GM21526 (cell line): ENCODE measurements around the gene FAM3B.

Experiments used
- ATAC-seq: cut with Tn5 transposase; IDR thresholded peaks from one replicate; pipeline ENCODE4 v1.9.1; 2021; ENCODE audit warnings: moderate library complexity; ENCODE audit not compliant: unreplicated experiment, low FRiP score

The FAM3B gene

DNA sequence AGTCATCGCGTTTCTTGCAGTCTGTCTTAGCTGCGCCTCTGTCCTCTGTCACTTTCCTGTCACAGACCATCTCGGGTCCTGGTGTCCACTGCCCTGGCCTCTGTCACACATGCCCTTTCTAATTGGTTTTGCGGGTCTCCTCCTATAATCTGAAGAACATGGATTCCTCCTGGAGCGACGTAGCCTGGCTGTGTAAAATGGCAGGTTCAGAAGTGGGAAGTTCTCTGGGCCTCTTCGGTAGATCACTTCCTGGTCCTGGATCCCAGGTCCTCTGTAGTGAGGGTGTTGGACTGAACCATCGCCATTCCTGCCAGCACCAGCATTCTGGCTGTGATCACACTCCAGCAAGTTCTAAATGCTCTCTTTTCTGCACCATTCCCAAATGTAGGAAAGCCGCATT is 857 bp downstream of the FAM3B start:
- ATAC-seq: no peak

DNA sequence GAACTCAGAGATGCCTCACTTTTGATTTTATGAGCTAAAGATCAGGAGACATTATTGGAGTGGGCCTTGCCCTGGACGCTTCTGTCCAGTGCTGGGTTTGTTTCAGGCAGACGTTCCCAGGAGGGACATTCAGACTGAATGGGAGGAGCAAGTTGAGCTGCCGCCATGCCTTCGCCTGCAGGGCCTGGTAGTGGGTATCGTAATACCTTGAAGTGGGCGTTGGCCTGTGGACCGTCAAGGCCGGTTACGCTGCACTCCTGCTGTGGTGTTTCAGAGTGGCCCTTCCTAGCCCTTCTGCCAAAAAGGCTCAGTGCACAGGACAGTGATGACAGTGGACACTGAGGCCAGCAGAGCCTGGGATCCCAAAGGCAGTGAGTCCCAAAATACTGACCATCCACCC is 1.6 kb downstream of the FAM3B start:
- ATAC-seq: no peak

DNA sequence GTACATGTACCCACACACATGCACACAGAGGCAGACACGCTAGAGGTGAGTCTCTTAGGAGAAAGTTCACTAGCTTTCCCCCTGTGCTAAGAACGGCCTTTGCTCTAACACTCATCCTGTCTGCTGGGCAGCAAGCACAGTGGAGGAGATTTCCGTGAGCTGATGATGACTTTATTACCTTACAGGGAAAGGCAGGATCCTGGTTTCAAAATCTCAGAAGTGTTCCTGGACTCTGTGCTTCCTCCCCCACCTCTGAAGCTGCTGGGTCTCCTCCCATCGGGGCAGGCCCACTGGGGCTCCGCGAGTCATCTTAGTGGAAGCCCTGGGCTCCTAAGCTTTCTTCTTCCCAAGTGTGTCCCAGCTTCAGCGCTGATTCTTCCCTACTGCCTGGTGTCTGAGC is 2.7 kb downstream of the FAM3B start:
- ATAC-seq: no peak

DNA sequence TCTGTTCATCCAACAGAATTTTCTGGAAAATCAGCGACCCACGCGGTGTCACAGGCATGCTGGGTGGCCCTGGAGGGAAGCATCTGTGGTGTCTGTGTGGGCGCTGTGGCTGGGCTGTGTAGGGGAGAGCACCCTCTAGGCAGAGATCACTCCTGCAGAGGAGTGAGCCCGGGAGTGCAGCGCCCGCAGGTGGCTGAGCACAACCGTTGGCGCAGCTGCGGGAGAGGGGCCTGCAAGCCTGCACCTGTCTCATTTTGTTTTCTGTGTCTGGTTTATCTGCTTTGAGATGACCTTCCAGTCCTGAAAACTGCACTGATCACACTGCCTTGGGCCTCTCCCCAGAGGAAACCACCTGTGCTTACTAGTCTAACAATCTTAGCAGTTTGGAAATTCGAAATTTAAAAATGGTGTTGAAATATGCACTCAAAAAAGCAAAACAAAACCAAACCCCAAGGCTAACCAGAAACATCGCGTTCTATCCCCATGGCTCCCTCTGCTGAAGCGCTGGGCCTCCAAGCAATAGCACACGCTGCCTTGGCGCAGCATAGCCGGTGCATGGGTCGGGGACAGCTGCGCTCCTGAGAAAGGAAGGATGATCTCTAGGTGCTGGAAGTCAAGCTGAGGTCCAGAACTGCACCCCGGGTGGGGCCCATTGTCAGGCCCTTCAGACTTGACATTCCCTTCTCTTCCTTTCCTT is 4.8 kb downstream of the FAM3B start:
- no peak for ATAC-seq

DNA sequence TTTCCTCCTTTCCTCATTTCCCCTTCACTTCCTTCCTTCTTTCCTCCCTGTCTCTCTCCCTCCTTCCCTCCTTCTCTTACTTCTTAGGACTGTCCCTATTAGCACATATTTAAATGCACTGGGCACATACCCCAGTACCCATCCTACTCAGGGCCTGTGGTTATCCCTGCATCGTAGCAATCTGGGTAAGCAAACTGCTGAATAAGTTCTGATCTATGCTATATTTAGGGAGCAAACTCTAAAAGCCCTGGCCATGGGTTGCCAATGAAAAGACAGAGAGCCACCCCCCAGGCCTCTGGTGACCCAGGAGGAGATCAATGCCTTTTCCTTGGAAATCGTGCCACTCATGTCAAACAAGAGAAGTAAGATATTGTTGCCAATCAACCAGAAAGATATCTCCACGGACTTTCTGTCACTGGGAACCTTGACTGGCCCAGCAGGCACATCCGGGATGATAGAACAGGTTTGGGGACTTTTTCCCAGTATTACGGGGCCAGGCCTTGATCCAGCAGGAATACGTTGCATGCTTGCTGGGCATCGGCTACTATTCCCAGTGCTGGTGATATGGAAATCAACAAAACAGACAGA is 5.4 kb downstream of the FAM3B start:
- no peak for ATAC-seq

DNA sequence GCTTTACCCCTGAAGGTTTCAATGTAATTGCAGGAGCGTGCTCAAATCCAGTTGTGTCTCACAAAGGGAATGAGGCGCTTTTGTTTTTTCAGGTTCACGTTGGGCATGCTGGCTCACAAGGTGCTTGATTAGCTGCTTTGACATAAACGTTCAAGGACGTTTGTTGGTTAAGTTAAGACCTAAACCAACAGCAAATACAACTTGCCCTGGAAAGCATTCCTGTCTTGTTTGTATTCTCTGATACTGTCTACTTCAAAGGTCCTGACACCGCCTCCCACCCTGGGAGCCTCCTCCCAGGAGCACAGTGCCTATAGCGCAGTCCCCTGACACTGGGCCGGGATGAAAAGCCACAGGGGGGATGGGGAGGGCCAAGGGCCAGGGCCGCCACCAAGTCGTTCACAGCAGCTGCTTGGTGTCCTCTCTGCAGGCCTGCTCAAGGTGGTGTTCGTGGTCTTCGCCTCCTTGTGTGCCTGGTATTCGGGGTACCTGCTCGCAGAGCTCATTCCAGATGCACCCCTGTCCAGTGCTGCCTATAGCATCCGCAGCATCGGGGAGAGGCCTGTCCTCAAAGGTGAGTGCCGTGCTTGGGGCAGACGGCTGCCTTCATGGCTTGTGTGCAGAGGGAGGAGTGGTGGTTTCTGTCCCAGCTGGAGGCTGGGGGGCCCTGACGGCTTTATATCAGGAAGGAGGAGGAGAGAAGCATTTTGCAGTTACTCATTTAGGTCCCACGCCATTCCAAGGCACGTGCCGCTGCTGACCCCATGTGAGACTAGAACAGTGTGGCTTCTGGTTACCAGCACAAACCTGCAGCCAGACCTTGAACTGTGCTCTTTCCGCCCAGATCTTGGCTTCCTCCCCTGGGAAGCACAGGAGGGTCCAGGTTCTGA is 6.1 kb downstream of the FAM3B start:
- ATAC-seq: no peak

DNA sequence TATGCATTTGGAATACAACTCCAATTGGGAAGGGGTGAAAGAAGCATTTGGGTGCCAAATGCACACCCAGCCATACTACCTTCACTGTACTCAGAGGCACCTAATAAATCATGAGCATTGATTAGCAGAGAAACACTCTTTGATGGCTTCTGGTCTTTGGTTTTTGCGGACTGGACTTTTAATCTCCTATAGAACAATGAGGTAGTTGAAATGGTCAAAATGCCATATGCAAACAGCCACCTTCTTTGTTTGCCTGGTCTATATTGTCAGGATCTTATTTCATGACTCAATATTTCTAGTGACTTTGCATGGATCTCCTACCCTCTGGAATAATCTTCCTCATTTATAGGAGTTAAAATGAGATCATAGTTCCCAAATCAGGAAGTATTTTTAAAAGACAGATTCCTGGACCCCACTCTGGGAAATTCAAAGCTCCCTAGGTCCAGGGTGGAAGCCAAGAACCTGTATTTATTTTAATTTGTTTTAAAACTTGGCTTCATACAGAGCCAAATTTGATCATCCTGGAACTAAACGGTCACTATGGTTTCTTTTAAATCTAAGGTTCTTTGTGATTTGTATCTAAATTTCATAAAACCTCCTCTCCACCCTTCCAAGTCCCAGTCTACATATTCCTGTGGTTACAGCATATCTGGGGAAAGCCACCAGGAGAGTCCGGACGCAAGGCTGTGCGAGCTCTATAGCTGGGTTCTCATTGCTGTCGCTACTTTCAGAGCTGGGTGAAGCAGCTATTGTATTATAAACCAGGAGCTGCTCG is 8.7 kb downstream of the FAM3B start:
- no peak for ATAC-seq

DNA sequence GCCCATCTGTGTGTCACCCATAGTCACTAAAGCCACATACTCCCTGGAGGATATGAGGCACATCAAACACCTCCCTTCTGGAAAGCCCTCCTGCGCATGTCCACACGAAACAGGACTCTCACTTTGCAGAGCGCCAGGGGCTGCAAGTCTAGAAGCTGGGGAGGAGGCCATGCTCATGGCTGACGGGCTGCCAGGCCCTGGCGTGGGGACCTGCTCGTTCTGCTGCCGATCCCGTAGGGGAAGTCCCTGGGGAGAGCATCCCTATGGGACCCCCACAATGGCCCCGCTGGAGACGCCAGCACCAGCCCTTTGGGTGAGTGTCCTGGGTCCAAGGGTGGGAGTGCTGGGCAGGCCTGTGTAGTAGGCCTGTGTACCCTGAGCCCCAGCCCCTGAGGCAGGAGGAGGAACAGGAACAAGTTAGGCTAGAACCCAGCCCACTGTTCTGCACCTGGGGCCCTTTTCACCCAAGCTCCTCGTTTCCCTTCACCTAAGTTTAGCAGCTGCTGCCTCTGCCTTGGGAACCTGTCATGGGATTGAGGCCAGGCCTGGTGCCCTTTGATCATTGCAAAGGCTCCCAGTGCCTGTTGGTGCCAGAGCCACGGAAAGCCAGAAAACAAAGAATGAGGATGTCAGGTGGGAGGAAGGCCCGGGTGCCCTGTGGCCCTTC is 9.9 kb downstream of the FAM3B start:
- ATAC-seq: no peak

DNA sequence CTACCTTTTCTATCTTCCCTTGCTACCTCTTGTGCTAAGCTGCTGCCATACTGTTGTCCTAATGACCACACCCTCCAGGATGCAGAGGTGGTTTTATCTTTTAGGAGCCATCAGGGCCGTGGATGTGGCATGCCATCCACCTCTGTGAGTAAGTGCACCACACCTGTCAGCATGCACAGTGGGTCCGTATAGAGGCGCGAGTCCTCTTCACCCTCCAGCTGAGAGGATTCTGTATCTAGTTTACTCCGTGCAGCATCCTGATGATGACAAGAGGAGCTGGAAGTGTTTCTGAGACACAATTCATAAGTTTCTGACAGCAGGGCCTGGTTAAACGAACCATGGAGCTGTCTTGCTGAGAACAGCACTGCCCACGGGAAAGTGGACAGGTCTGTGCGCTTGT is 11.2 kb downstream of the FAM3B start:
- ATAC-seq: no peak

DNA sequence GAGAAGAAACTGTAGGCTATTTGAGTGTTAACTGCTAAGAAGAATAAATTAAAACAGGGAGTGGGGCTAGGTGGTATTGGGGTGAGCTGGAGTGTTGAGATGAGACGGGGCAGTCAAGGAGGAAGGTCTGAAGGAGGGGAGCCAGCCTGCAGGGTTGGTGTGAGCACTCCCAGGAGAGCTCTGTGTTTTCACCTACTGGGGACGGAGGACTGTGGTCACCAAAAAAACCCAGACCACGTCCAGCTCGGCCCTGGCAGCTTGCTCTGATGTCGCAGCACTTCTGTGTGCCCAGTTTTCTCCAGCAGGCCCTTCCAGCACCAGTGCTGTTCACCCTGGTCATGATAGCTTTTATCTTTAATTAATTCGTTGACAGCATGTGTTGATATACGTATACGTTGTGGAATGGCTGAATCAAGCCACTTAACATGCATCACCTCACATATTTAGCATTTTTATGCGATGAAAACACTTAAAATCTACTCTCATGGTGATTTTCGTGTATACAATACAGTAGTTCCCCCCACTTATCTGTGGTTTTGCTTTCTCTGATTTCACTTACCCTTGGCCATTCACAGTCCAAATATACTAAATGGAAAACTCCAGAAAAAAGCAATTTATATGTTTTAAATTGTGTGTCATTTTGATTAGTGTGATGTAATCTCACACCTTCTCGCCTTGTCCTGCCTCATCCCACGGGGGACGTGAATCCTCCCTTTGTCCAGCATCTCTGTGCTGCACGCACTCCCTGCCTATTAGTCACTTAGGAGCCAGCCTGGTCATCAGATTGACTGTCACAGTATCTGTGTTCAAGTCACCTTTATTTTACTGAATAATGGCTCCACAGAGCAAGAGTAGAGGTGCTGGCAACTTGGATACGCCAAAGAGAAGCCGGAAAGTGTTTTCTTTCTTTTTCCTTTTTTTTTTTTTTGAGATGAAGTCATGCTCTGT is 12.3 kb downstream of the FAM3B start:
- no peak for ATAC-seq

DNA sequence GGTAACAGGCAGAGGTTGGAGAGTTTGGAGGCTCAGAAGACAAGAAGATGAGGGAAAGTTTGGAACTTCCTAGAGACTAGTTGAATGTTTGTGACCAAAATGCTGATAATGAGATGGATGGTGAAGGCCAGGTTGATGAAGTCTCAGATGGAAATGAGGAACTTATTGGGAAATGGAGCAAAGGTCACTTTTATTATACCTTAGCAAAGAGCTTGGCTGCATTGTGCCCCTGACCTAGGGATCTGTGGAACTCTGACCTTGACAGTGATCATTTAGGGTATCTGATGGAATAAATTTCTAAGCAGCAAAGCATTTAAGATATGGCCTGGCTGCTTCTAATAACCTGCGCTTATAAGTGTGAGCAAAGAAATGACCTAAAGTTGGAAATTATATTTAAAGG is 17.2 kb downstream of the FAM3B start:
- no peak for ATAC-seq

DNA sequence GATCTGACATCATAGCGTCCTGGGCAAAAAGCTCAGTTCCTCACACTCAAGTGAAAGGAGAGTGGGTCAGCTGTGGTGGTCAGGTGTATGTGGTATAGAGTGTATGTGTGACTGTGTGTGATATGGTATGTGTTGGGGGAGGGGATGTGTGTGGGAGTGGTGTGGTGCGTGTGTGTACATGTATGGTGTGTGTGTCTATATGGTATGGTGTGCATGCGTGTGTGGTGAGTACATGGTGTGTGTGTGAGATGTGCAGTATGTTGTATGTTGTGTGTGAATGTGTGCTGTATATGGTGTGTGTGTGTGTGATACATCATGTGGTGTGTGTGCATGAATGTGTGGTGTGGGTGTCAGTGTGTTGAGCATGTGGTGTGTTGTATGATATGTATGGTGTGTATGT is 20.9 kb downstream of the FAM3B start:
- ATAC-seq: no peak

DNA sequence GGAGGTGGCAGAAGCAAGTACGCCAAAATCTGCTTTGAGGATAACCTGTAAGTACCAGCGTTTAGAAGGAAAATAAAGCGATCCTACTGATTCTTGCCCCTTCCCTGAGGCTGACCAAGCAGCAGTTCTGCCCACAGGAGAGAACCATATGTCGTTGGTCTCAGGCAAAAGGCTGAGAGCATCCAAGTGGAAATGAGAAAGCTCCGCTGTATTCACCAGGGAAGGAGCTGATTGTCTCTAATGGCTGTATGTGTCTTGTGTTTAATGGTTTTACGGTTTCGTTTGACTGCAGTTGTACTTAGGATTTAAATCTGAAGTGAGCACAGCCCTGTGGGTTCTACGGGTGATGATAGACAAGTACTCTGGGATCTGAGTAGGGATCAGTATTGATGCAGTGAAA is 21.9 kb downstream of the FAM3B start:
- ATAC-seq: no peak

DNA sequence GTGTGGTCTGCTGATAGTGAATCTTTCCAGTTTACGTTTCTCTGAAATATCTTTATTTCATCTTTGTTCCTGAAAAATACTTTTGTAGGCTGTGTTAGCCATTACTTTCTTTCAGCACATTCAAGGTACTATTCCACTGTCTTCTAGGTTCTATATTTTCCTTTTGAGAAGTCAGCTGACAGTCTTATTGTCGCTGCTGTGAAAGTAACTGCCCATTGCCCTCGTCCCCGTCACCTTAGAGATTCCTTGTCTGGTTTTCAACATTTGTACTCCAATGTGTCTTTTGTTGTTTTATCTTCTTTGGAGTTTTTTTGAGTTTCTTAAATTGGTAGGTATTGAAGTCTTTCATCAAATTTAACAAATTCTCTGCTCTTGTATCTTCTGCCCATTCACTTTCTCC is 25.4 kb downstream of the FAM3B start:
- no peak for ATAC-seq

DNA sequence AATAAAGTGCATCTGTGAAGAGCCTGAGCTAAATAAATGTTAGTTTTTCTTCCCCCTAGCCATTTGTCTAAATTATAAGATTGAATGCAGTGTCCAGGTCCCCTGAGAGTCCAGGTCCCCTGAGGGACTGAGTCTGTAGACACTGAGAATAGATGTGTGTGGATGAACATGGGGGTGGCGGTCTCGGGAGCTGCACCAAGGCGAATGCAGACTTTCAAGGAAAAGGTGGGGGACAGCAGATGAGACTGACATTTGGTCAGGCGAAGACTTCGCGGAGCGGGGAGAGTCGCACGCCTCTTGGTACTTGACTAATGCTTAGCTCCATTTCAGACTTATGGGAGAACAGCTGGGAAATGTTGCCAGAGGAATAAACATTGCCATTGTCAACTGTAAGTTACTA is 27.5 kb downstream of the FAM3B start:
- ATAC-seq: no peak

DNA sequence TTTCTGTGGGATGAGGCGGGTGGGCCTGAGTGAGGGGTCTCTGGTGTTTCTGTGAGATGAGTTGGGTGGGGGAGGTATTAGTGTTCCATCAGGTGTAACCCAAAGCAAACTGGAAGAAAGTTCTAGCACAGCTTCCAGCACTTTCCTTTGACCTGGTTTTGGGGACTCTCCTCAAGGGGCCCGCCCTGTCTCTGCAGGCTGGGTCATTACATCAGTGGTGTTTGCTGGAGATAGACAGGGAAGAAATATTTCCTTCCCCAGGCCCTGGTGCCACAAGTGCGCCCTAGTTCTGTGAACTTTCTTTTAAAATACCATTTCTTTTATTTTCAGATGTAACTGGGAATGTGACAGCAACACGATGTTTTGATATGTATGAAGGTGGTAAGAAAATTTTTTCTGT is 28.8 kb downstream of the FAM3B start:
- ATAC-seq: no peak

DNA sequence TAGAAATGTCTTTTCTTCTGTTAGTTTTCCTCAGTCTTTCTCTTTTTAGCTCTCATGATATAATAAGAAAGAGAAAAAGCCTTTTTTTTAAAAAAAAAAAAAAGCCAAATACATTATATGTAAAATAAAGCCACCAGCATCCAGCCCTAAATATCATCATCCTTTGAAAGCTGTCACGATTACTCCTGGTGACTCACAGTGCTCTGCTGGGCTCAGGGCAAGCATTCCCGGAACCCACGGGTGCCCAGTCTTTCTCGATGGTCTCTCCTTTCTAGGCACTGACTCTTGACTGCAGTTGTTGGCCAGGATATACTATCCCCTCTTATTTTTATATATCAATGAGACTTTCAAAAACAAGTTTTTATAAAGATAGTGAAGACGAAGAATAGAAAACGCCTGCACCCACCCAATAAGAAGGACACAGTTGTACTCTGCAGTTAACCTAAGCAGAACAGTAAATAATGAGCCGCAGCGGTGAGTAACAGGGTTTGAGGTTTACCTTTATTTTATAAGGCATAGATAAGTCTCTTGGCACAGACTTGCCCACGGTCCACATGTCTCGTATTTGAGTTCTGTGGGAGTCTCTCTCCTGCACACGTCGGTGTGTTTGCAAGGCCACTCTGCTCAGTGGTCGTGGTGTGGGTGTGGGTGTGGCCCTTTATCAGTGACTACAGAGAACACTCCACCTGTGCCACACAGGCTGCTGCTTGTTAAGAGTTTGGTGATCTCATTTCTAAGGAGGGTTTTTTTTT is 29.5 kb downstream of the FAM3B start:
- ATAC-seq: no peak

DNA sequence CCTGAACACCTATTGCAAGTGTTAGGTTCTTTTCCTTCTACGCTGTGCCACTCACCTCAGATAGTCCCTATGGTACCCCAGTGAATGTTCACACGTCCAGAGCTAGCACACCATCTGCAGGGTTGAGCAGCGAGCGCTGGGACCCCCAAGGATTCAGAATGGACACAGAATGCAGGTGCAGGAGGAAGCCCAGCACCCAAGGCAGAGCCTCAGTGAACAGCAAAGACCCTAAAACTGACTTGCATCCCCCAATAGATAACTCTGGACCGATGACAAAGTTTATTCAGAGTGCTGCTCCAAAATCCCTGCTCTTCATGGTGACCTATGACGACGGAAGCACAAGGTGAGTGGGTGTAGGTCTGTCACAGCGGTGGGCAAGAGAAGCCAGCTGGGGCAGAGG is 30.2 kb downstream of the FAM3B start:
- ATAC-seq: no peak

DNA sequence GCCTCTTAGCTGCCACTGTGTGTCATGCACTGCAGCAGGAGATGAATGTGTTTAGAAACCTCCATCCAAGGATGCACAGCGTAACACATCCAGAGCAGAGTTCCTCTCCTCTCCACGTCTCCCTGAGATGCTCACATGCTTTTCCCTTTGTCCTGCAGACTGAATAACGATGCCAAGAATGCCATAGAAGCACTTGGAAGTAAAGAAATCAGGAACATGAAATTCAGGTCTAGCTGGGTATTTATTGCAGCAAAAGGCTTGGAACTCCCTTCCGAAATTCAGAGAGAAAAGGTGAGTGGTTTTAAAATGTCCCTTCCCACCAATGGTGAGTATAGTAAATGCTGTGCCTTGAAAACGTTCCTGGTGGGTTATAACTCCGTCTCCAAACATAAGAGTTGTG is 31.8 kb downstream of the FAM3B start:
- no peak for ATAC-seq
